IMR-90 (cell line): Measurements from ENCODE around the gene GSTT4.
A peak's percentile ranks its signal among the peaks of the same experiment; 100 is the strongest.
"Not testable (repeated sequence)": the region's sequence is repeated elsewhere in the genome, so short reads cannot be mapped to it uniquely, and the experiment has no call there.

Experiments
- BHLHE40 ChIP-seq: fragments of 150-350 bp; IDR thresholded peaks from 2 replicates; pipeline ENCODE4 v1.6.1; 2016; ENCODE audit warnings: mild to moderate bottlenecking, low read depth, low read length
- CEBPB ChIP-seq: IDR thresholded peaks from 2 replicates; pipeline ENCODE4 v1.6.1; 2012; ENCODE audit warnings: low read depth, low read length, improper control_type of control experiment
- CHD1 ChIP-seq: IDR thresholded peaks from 2 replicates; pipeline ENCODE4 v1.6.1; 2012; ENCODE audit warnings: low read depth, low read length, improper control_type of control experiment
- FOS ChIP-seq: fragments of 150-350 bp; IDR thresholded peaks from 2 replicates; pipeline ENCODE4 v1.6.1; 2016; ENCODE audit warnings: low read depth, low read length
- MAFK ChIP-seq: IDR thresholded peaks from 2 replicates; pipeline ENCODE4 v1.6.1; 2012; ENCODE audit warnings: low read depth, low read length, improper control_type of control experiment
- MXI1 ChIP-seq: IDR thresholded peaks from 2 replicates; pipeline ENCODE4 v1.6.1; 2012; ENCODE audit warnings: low read depth, mild to moderate bottlenecking, low read length, moderate library complexity, borderline replicate concordance
- NFE2L2 ChIP-seq: fragments of 150-350 bp; IDR thresholded peaks from 2 replicates; pipeline ENCODE4 v1.6.1; 2016; ENCODE audit warnings: low read depth, mild to moderate bottlenecking, low read length
- POLR2A ChIP-seq: IDR thresholded peaks from 2 replicates; pipeline ENCODE4 v1.6.1; 2012; ENCODE audit warnings: mild to moderate bottlenecking, low read depth, low read length
- RAD21 ChIP-seq: IDR thresholded peaks from 2 replicates; pipeline ENCODE4 v1.6.1; 2012; ENCODE audit warnings: low read length, improper control_type of control experiment
- RCOR1 ChIP-seq: IDR thresholded peaks from 2 replicates; pipeline ENCODE4 v1.6.1; 2012; ENCODE audit warnings: mild to moderate bottlenecking, low read length, improper control_type of control experiment; ENCODE audit not compliant: insufficient replicate concordance
- RFX5 ChIP-seq: IDR thresholded peaks from 2 replicates; pipeline ENCODE4 v1.8.0; 2012; ENCODE audit warnings: low read depth, mild to moderate bottlenecking, low read length, moderate library complexity
- SMC3 ChIP-seq: fragments of 150-350 bp; IDR thresholded peaks from 2 replicates; pipeline ENCODE4 v1.6.1; 2016; ENCODE audit warnings: low read depth, mild to moderate bottlenecking, antibody characterized with exemption, low read length, moderate library complexity
- TF ChIP-seq, protein P1 (sequence below): conservative IDR thresholded peaks from 2 replicates; pipeline ENCODE4 v1.5.1; 2012; ENCODE audit warnings: mild to moderate bottlenecking, low read depth, low read length, improper control_type of control experiment
- TF ChIP-seq, protein P2 (sequence below): fragments of 150-350 bp; IDR thresholded peaks from 2 replicates; pipeline ENCODE4 v1.6.1; 2017; ENCODE audit warnings: mild to moderate bottlenecking, antibody characterized with exemption, low read length, low read depth

DNA sequence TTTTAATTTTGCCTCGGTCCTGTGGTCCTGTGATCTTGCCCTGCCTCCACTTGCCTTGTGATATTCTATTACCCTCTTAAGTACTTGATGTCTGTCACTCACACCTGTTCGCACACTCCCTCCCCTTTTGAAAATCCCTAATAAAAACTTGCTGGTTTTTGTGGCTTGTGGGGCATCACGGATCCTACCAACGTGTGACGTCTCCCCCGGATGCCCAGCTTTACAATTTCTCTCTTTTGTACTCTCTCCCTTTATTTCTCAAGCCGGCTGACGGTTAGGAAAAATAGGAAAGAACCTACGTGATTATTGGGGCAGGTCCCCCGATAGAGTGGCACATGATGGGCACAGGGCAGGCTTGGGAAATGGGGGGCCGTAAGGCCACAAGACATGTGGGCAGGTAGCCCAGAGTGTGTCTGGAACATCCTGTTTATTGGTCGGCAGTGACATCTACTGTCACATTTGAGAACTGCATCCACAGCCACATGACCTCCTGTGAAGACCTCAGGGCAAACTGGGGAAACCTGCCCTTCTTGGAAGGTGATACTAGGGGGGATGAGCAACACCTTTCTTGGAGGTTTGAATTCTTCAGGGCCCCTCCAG lies 48.9 kb downstream of the GSTT4 start:
- TF ChIP-seq, protein P1, sequence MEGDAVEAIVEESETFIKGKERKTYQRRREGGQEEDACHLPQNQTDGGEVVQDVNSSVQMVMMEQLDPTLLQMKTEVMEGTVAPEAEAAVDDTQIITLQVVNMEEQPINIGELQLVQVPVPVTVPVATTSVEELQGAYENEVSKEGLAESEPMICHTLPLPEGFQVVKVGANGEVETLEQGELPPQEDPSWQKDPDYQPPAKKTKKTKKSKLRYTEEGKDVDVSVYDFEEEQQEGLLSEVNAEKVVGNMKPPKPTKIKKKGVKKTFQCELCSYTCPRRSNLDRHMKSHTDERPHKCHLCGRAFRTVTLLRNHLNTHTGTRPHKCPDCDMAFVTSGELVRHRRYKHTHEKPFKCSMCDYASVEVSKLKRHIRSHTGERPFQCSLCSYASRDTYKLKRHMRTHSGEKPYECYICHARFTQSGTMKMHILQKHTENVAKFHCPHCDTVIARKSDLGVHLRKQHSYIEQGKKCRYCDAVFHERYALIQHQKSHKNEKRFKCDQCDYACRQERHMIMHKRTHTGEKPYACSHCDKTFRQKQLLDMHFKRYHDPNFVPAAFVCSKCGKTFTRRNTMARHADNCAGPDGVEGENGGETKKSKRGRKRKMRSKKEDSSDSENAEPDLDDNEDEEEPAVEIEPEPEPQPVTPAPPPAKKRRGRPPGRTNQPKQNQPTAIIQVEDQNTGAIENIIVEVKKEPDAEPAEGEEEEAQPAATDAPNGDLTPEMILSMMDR: peak; percentile 72
- TF ChIP-seq RAD21: peak; percentile 81
- not testable (repeated sequence) for TF ChIP-seq RCOR1, FOS, POLR2A, CHD1, RFX5, MXI1, NFE2L2, CEBPB, BHLHE40, MAFK
- TF ChIP-seq, protein P2, sequence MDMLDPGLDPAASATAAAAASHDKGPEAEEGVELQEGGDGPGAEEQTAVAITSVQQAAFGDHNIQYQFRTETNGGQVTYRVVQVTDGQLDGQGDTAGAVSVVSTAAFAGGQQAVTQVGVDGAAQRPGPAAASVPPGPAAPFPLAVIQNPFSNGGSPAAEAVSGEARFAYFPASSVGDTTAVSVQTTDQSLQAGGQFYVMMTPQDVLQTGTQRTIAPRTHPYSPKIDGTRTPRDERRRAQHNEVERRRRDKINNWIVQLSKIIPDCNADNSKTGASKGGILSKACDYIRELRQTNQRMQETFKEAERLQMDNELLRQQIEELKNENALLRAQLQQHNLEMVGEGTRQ: peak; percentile 59
- TF ChIP-seq SMC3: peak; percentile 76
